ENCODE measurements around the gene TBC1D3G. TPM values are rescaled to one million over a fixed set of nuclear protein-coding genes. Genes with fewer than 3 reads are reported as not detected.
"Not testable (repeated sequence)": the region's sequence is repeated elsewhere in the genome, so short reads cannot be mapped to it uniquely, and the experiment has no call there.

Gene TBC1D3G
- not detected for total RNA-seq
- long read RNA-seq: 0 reads

DNA sequence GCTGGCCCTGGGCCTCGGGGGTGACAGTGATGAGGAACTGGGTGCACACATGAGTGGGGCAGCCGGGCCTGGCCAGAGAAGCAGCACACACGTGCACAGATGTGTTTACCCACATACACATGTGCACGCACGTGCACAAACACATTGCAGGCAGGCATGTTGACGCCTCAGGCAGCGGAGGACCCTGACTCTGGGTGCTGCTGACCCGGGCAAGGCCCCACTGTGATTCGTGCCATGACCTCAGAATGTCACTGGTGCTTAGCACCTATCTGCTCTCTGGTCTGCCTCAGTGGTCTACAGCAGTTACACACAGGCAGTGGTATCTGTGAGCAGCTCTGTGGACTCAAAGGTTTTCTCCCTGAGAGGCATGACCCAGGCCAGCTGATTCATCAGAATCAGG lies at the start of gene TBC1D3G:
TSS of gene TBC1D3G (plus strand) at position 301 of the 400 bp plus-strand sequence. CDS start 1,528 bp downstream, outside the sequence.
- ATAC-seq; DNase-seq (ENCODE audit: missing footprints); intact Hi-C loops (cut with DNase I): not testable (repeated sequence)

DNA sequence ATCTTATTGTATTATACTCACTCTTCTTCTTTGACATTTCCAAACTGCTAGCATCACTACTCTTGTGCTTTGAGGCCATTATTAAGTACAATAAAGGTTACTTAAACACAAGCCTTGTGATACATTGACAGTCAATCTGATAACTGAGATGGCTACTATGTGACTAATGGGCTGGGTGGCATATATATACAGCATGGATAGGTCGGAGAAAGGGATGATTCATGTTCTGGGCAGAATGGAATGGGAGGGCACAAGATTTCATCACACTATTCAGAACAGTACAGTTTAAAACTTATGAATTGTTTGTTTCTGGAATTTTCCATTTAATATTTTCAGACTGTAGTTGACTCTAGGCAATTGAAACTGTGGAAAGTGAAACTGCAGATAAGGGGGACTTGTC lies 40.4 kb upstream of the TBC1D3G start:
- ATAC-seq: peak; percentile 48
- intact Hi-C loops (cut with DNase I); DNase-seq (ENCODE audit: missing footprints): not testable (repeated sequence)

DNA sequence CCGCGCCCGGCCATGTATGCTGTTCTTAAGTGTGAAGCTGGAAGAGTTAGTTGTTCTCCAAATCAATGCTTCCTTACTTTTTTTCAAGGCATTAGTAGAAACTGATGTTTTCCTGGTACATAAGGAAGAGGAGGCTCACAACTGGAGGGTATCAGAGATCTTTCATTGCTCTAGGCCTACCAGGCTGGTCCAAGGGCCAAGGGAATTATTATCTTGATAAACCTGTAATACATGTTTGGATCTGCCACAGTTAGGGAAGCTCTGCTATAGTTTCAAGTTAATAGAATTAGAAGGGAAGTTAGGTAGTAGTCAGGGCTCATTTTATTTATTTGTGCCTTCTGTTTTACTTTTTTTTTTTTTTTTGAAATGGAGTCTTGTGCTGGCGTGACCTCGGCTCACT lies 39.5 kb upstream of the TBC1D3G start:
- DNase-seq (ENCODE audit: missing footprints); ATAC-seq; intact Hi-C loops (cut with DNase I): not testable (repeated sequence)

DNA sequence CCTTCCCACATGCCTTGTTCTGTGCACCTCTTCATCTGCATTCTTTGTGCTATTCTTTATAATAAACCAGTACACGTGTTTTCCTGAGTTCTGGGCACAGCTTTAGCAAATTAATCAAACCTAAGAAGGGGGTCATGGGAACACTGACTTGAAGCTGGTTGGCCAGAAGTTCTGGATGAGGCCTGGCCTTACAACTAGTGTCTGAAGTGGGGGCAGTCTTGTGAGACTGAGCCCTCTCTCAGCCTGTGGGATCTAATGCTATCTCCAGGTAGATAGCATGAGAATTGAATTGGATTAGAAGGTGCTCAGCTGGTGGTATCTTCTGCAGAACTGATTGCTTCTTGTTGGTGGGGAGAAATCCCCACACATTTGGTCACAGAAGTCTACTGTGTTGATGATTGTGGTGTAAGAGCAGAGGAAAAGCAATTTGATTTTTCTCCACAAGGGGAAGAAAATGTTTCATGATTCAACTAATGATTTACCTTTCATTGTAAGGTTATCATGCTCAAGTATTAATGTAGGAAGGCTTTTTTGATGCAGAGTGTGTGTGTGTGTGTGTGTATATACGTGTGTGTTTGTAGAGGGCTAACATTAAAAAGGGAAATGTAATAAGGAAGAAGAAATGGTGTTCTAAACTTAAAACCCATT lies 33.6 kb upstream of the TBC1D3G start:
- DNase-seq (ENCODE audit: missing footprints); intact Hi-C loops (cut with DNase I); ATAC-seq: not testable (repeated sequence)

DNA sequence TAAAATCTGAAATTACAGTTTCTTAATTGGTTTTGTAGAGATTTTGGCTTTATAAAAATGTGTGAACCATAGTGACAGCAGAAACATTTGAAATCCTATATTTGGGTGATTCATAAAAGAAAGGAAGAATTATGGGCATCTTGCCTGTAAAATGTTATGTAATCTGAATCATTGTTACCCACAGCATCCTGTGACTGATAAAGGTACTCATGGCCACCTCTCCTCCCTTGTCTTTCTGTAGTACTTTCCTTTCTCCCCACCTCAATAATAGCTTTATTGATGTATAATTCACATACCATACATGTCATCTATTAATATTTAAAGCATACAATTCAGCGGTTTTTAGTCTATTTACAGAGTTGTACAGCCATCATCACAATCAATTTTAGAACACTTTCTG lies 28.5 kb upstream of the TBC1D3G start:
- ATAC-seq; intact Hi-C loops (cut with DNase I); DNase-seq (ENCODE audit: missing footprints): not testable (repeated sequence)

DNA sequence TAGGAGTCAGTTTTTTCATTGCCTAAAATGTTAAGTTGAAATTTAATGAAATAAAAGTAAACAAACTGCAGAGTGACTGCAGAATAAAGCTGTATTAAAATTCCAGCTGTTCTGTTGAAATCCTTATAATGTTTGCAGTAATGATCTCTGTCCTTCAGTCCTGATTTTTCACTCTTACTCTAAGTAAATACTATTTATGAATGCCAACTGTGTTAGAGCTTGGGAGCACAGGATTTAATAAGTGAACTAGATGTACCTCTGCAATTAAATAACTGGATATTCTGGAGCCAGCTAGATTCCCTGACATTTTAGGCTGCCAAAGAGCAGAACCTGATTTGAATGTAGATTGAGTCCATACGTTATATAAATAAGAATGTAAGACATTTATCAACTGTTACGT lies 7.9 kb upstream of the TBC1D3G start:
- DNase-seq (ENCODE audit: missing footprints); intact Hi-C loops (cut with DNase I); ATAC-seq: not testable (repeated sequence)

DNA sequence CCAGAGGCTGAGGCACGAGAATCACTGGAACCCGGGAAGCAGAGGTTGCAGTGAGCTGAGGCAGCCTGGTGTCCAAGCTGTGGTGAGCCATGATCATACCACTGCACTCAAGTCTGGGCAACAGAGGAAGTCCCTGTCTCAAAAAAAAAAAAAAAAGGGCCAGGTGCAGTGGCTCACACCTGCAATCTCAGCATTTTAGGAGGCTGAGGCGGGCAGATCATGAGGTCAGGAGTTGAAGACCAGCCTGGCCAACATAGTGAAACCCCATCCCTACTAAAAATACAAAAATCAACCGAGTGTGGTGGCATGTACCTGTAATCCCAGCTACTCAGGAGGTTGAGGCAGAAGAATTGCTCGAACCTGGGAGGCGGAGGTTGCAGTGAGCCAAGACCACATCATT lies 38.8 kb downstream of the TBC1D3G start:
- ATAC-seq; DNase-seq (ENCODE audit: missing footprints); intact Hi-C loops (cut with DNase I): not testable (repeated sequence)

DNA sequence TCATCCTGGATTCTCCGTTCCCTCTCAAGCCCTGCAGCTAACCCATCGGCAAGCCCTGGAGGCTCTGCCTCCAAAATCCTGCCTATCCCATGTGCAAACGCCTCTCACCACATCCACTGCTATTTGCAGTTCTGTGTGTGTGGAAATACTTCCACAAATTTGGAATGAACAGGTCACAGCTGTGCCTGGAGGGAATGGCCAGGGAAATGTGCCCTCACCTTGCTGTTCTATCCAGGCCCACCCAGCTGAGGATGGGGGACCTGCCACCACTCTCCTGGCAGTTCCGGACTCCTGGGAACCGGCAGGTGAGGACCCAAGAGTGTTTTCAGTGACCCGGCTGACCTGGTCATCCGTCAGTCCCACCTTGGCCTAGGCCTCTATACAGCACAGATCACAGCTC lies 52.3 kb downstream of the TBC1D3G start:
- ATAC-seq; intact Hi-C loops (cut with DNase I); DNase-seq (ENCODE audit: missing footprints): not testable (repeated sequence)

Other genes with a start within 250 kb of the TBC1D3G start
- gene CCL3, start 233.7 kb upstream of the TBC1D3G start, total RNA-seq: not detected
- 0.92 TPM for gene CCL4, start 220.1 kb upstream of the TBC1D3G start, total RNA-seq
- 4.0 TPM for gene TBC1D3B, start 147.2 kb upstream of the TBC1D3G start, total RNA-seq
- not detected for gene CCL3L1, start 127.1 kb upstream of the TBC1D3G start, total RNA-seq
- not detected for gene CCL4L2, start 112.8 kb upstream of the TBC1D3G start, total RNA-seq
- gene TBC1D3I, start 59.3 kb upstream of the TBC1D3G start, total RNA-seq: not detected
- not detected for gene TBC1D3H, start 64.6 kb downstream of the TBC1D3G start, total RNA-seq
- gene ZNHIT3, start 162.8 kb downstream of the TBC1D3G start, total RNA-seq: 21.3 TPM
- gene MYO19, start 211.0 kb downstream of the TBC1D3G start, total RNA-seq: 16.1 TPM
- 5.8 TPM for gene PIGW, start 211.1 kb downstream of the TBC1D3G start, total RNA-seq
- gene GGNBP2, start 221.0 kb downstream of the TBC1D3G start, total RNA-seq: 44.5 TPM